MM.1S (cell line): Measurements from ENCODE around the gene GLB1L2.

Experiments
- DNase-seq: peaks from one replicate; pipeline ENCODE4 v3.0.0-alpha.2; 2015
- H2AFZ ChIP-seq: fragments of 300-600 bp; sonication (generic); 2 replicates; pipeline ENCODE4 v1.6.0; 2016; ENCODE audit warnings: antibody characterized with exemption, low read length
- H3F3A ChIP-seq: fragments of 300-600 bp; sonication (generic); 2 replicates; pipeline ENCODE4 v1.6.1; 2016; ENCODE audit warnings: mild to moderate bottlenecking, antibody characterized with exemption, low read length, moderate library complexity, mixed read lengths; ENCODE audit not compliant: insufficient read depth
- H3K27ac ChIP-seq: fragments of 300-600 bp; sonication (generic); 2 replicates; pipeline ENCODE4 v1.5.1; 2016; ENCODE audit warnings: mild to moderate bottlenecking, low read length
- H3K27me3 ChIP-seq: fragments of 300-600 bp; sonication (generic); replicated peaks from 2 replicates; pipeline ENCODE4 v1.6.0; 2016; ENCODE audit warnings: low read length; ENCODE audit not compliant: insufficient read depth
- H3K36me3 ChIP-seq: fragments of 300-600 bp; sonication (generic); replicated peaks from 2 replicates; pipeline ENCODE4 v1.6.1; 2016; ENCODE audit warnings: mild to moderate bottlenecking, low read length, mixed read lengths; ENCODE audit not compliant: insufficient read depth
- H3K4me1 ChIP-seq: fragments of 300-600 bp; sonication (generic); 2 replicates; pipeline ENCODE4 v1.6.1; 2016; ENCODE audit warnings: low read length, mixed read lengths
- H3K4me2 ChIP-seq: fragments of 300-600 bp; sonication (generic); 2 replicates; pipeline ENCODE4 v1.6.0; 2016; ENCODE audit warnings: low read depth, low read length
- H3K4me3 ChIP-seq: fragments of 300-600 bp; sonication (generic); 2 replicates; pipeline ENCODE4 v1.5.1; 2016; ENCODE audit warnings: low read length, mixed read lengths
- H3K79me2 ChIP-seq: fragments of 300-600 bp; sonication (generic); 2 replicates; pipeline ENCODE4 v1.6.1; 2016; ENCODE audit warnings: mixed run types, low read length, mixed read lengths
- H3K9ac ChIP-seq: fragments of 300-600 bp; sonication (generic); 2 replicates; pipeline ENCODE4 v1.6.1; 2016; ENCODE audit warnings: low read length, mixed read lengths
- H3K9me2 ChIP-seq: fragments of 300-600 bp; sonication (generic); replicated peaks from 2 replicates; pipeline ENCODE4 v1.6.1; 2016; ENCODE audit warnings: mild to moderate bottlenecking, low read length, mixed read lengths; ENCODE audit not compliant: insufficient read depth
- H3K9me3 ChIP-seq: fragments of 300-600 bp; sonication (generic); replicated peaks from 2 replicates; pipeline ENCODE4 v1.6.1; 2016; ENCODE audit warnings: mild to moderate bottlenecking, low read length, mixed read lengths; ENCODE audit not compliant: insufficient read depth
- H4K20me1 ChIP-seq: fragments of 300-600 bp; sonication (generic); 2 replicates; pipeline ENCODE4 v1.6.1; 2016; ENCODE audit warnings: mild to moderate bottlenecking, low read length, moderate library complexity, mixed read lengths; ENCODE audit not compliant: insufficient read depth
- EZH2 ChIP-seq: fragments of 300-600 bp; sonication (generic); optimal IDR thresholded peaks from 2 replicates; pipeline ENCODE3; 2017; ENCODE audit warnings: low read depth, mild to moderate bottlenecking, antibody characterized with exemption, low read length, mixed read lengths
- EZH2phosphoT487 ChIP-seq: fragments of 300-600 bp; sonication (generic); IDR thresholded peaks from 2 replicates; pipeline ENCODE4 v1.6.1; 2018; ENCODE audit warnings: antibody characterized with exemption, low read length
- TF ChIP-seq, protein P1 (sequence below): fragments of 300-600 bp; sonication (generic); IDR thresholded peaks from 2 replicates; pipeline ENCODE4 v1.5.1; 2016; ENCODE audit warnings: antibody characterized with exemption, low read length, mixed read lengths

Gene GLB1L2

DNA sequence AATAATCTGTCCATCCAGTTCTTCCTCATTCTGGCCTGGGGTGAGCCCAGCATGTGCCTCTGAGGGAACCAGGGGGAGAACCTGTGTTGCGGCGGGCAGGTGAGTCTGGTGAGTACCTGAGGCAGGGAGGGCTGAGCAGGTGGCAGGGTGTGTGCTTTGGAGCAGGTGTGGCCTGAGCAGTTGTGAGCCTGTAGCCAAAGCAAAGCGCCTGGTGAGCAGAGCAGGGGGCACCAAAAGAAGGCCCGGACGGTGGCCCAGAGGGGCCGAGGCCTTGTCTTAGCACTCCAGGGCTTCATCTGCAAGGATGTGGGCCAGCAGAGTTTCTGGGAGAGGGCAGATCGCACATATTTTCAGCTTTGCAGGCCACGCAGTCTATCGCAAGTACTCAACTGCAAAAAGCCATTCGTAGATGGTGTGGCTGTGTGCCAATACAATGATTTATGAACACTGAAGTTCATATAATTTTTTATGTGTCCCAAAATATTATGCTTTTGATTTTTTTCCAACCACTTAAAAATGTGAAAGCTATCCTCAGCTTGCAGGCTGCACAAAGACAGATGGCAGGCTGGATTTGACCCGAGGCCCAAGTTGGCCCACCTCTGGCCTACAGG, 8.7 kb downstream of the GLB1L2 start:
- Histone ChIP-seq H4K20me1 (no peaks in the 10 kb centered on the region), H3K9me3 (no peaks in the 10 kb centered on the region), H3K9me2 (no peaks in the 10 kb centered on the region), H3K9ac (no peak overlapping the region), H3K4me1 (no peaks in the 10 kb centered on the region), H3K4me3 (no peak overlapping the region), H3K36me3 (no peaks in the 10 kb centered on the region), H3K27ac (no peak overlapping the region), H3K4me2 (no peak overlapping the region), H2AFZ (no peak overlapping the region), H3F3A (no peaks in the 10 kb centered on the region), H3K79me2 (no peaks in the 10 kb centered on the region), H3K27me3 (0 out of 2 replicates have a peak, but pooled peaks cover 2% of the 10 kb centered on the region)
- no peak for TF ChIP-seq EZH2phosphoT487
- no peak for TF ChIP-seq EZH2
- TF ChIP-seq, protein P1, sequence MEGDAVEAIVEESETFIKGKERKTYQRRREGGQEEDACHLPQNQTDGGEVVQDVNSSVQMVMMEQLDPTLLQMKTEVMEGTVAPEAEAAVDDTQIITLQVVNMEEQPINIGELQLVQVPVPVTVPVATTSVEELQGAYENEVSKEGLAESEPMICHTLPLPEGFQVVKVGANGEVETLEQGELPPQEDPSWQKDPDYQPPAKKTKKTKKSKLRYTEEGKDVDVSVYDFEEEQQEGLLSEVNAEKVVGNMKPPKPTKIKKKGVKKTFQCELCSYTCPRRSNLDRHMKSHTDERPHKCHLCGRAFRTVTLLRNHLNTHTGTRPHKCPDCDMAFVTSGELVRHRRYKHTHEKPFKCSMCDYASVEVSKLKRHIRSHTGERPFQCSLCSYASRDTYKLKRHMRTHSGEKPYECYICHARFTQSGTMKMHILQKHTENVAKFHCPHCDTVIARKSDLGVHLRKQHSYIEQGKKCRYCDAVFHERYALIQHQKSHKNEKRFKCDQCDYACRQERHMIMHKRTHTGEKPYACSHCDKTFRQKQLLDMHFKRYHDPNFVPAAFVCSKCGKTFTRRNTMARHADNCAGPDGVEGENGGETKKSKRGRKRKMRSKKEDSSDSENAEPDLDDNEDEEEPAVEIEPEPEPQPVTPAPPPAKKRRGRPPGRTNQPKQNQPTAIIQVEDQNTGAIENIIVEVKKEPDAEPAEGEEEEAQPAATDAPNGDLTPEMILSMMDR: no peak
- DNase-seq: no peak

DNA sequence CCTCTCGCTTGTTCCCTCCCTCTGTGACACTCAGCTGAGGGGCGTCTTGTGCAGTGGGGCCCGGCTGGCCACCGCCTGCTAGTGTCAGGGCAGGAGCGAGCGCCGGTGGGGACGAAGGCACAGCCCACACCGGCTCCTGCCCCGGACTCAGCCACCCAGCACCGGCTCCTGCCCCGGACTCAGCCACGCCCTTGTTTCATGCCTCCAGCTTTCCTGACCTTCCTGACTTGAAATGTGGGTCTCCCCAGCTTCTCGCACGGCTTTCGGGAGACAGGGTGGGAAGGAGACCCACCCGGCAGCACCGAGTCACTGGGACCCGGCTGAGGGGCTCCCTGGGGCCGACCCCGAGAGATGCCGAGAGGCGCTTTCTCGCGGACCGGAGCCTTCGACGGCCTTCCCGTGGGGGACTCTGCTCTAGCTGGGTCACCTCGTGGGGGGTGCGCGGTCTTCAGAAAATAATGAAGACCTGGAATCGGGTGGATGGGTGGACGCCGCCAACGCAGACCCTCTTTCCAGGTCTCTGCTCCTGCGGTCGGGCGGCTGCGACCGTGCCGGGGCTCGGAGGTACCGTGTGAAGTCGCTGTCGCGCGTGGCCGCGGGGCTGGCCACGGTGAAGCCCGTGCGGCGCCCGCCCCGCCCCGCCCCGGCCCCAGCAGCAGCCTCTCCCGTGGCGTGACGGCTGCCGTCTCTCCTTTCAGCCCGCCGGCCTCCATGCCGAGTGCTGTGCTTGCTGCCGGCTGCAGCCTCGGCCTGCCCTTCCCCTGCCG, 10.2 kb downstream of the GLB1L2 start:
- H3K79me2 ChIP-seq: no peaks in the 10 kb centered on the region
- 0 out of 2 replicates have a peak, but pooled peaks cover 2% of the 10 kb centered on the region for H3K27me3 ChIP-seq
- H3K9me2 ChIP-seq: no peaks in the 10 kb centered on the region
- no peak overlapping the region for H3K4me2 ChIP-seq
- H3K4me1 ChIP-seq: no peaks in the 10 kb centered on the region
- no peaks in the 10 kb centered on the region for H4K20me1 ChIP-seq
- H3K9ac ChIP-seq: no peak overlapping the region
- H3K36me3 ChIP-seq: no peaks in the 10 kb centered on the region
- H3K27ac ChIP-seq: no peak overlapping the region
- H3K9me3 ChIP-seq: no peaks in the 10 kb centered on the region
- H3K4me3 ChIP-seq: no peak overlapping the region
- TF ChIP-seq, protein P1: no peak
- TF ChIP-seq EZH2: no peak
- TF ChIP-seq EZH2phosphoT487: no peak
- H2AFZ ChIP-seq: no peak overlapping the region
- DNase-seq: no peak
- H3F3A ChIP-seq: no peaks in the 10 kb centered on the region

DNA sequence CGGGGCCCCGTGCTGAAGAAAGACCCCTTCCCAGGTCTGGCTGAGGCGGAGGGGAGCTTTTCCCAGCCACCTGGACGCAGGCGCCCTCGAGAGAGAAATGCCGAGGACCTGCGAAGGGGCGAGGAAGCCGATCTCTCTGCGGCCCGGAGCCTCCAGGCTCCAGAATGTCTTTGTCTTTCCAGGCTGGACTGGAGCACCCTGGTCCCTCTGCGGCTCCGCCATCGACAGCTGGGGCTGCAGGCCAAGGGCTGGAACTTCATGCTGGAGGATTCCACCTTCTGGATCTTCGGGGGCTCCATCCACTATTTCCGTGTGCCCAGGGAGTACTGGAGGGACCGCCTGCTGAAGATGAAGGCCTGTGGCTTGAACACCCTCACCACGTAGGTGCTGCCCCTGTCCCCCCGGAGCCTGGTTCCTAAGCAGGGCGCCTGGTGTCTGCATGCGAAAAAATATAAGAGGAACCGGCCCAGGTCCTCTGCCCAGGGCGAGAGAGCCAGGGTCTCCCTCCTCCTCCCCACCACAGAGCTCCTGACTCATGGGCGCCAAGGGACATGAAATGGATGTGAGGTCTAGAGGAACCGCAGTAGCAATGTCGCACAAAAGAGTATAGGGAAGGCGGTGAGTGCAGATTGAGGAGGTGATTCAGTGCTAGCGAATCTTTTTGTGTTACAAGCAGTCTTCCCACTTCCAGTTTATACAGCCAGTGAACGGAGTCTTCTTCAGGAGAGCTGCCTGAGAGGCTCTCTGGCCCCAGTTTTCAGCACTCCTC, 11.0 kb downstream of the GLB1L2 start:
- no peaks in the 10 kb centered on the region for H3K36me3 ChIP-seq
- H2AFZ ChIP-seq: no peak overlapping the region
- H3K9me2 ChIP-seq: no peaks in the 10 kb centered on the region
- H3F3A ChIP-seq: no peaks in the 10 kb centered on the region
- H3K27ac ChIP-seq: no peak overlapping the region
- no peak overlapping the region for H3K9ac ChIP-seq
- no peaks in the 10 kb centered on the region for H4K20me1 ChIP-seq
- no peak overlapping the region for H3K4me3 ChIP-seq
- DNase-seq: no peak
- H3K79me2 ChIP-seq: no peaks in the 10 kb centered on the region
- H3K27me3 ChIP-seq: 0 out of 2 replicates have a peak, but pooled peaks cover 2% of the 10 kb centered on the region
- H3K9me3 ChIP-seq: no peaks in the 10 kb centered on the region
- no peak overlapping the region for H3K4me2 ChIP-seq
- H3K4me1 ChIP-seq: no peaks in the 10 kb centered on the region
- TF ChIP-seq, protein P1: no peak
- TF ChIP-seq EZH2phosphoT487 (no peak), EZH2 (no peak)
